OCI-LY7 (cell line): ENCODE results near the gene KRTAP10-5. TPM values are rescaled to one million over a fixed set of nuclear protein-coding genes. Genes with fewer than 3 reads are reported as not detected.

Experiments used
- BruUV-seq: library from RNA; stranded (reverse); fragments of 400-500 nt; replicated peaks from 2 replicates; lab custom pipeline; 2021; lab: Mats Ljungman, UMichigan
- CTCF ChIA-PET: fragments of 300-600 bp; sonication (Branson Sonifier 250); formaldehyde crosslinking; loops from one replicate; lab custom pipeline; 2022; ENCODE audit warnings: antibody characterized with exemption; ENCODE audit not compliant: unreplicated experiment; lab: Charles Lee
- POLR2A ChIA-PET: fragments of 300-600 bp; sonication (Branson Sonifier 250); formaldehyde crosslinking; loops from one replicate; lab custom pipeline; 2022; ENCODE audit warnings: antibody characterized with exemption; lab: Charles Lee
- DNase-seq: peaks from one replicate; pipeline ENCODE4 v3.0.0-alpha.2; 2015; ENCODE audit warnings: low spot score
- H2AFZ ChIP-seq: fragments of 200-600 bp; sonication (generic), shearing (Covaris generic); 2 replicates; pipeline ENCODE4 v1.6.1; 2014; ENCODE audit warnings: mild to moderate bottlenecking, antibody characterized with exemption, low read length, moderate library complexity
- H3K27ac ChIP-seq: fragments of 200-600 bp; sonication (generic); 2 replicates; pipeline ENCODE4 v1.5.1; 2014; ENCODE audit warnings: mixed run types, low read depth, mild to moderate bottlenecking, moderate library complexity, low read length, inconsistent platforms; ENCODE audit not compliant: poor library complexity, severe bottlenecking
- H3K36me3 ChIP-seq: fragments of 200-600 bp; sonication (generic); 2 replicates; pipeline ENCODE4 v1.6.1; 2014; ENCODE audit warnings: mild to moderate bottlenecking, antibody characterized with exemption, low read length, moderate library complexity, mixed read lengths; ENCODE audit not compliant: insufficient read depth
- H3K4me1 ChIP-seq: fragments of 200-600 bp; sonication (generic); 2 replicates; pipeline ENCODE4 v1.5.1; 2014; ENCODE audit warnings: mild to moderate bottlenecking, low read length; ENCODE audit not compliant: insufficient read depth, poor library complexity, severe bottlenecking
- H3K4me2 ChIP-seq: fragments of 200-600 bp; sonication (generic); 2 replicates; pipeline ENCODE4 v1.6.1; 2014; ENCODE audit warnings: mild to moderate bottlenecking, low read length
- H3K4me3 ChIP-seq: fragments of 200-600 bp; sonication (generic); 2 replicates; pipeline ENCODE4 v1.5.1; 2014; ENCODE audit warnings: mild to moderate bottlenecking, low read depth, low read length; ENCODE audit not compliant: poor library complexity, severe bottlenecking
- H3K79me2 ChIP-seq: fragments of 200-600 bp; sonication (generic); 2 replicates; pipeline ENCODE4 v1.6.1; 2016; ENCODE audit warnings: low read depth, mild to moderate bottlenecking, low read length, moderate library complexity, mixed read lengths; ENCODE audit not compliant: insufficient read depth
- H3K9me2 ChIP-seq: fragments of 200-600 bp; sonication (generic); 2 replicates; pipeline ENCODE4 v1.6.1; 2016; ENCODE audit warnings: mild to moderate bottlenecking, low read length, mixed read lengths; ENCODE audit not compliant: insufficient read depth
- H3K9me3 ChIP-seq: fragments of 200-600 bp; sonication (generic); 2 replicates; pipeline ENCODE4 v1.6.1; 2014; ENCODE audit warnings: mild to moderate bottlenecking, mixed run types, low read length, mixed read lengths
- H4K20me1 ChIP-seq: fragments of 200-600 bp; sonication (generic); 2 replicates; pipeline ENCODE4 v1.6.1; 2014; ENCODE audit warnings: mild to moderate bottlenecking, antibody characterized with exemption, low read length, moderate library complexity, mixed read lengths; ENCODE audit not compliant: insufficient read depth
- CTCF ChIP-seq: fragments of 200-600 bp; sonication (generic); conservative IDR thresholded peaks from 2 replicates; pipeline ENCODE4 v1.5.1; 2014; ENCODE audit warnings: mild to moderate bottlenecking, antibody characterized with exemption, low read length, moderate library complexity, mixed read lengths
- EZH2phosphoT487 ChIP-seq: fragments of 200-600 bp; sonication (generic); IDR thresholded peaks from 2 replicates; pipeline ENCODE4 v1.6.1; 2018; ENCODE audit warnings: low read depth, borderline replicate concordance, mild to moderate bottlenecking, mixed run types, antibody characterized with exemption, low read length, moderate library complexity, mixed read lengths
- intact Hi-C: fragments of 100-400 bp; cut with micrococcal nuclease; formaldehyde crosslinking; loops from one replicate; pipeline ENCODE4 v1.10.0; 2022; ENCODE audit not compliant: unreplicated experiment
- total RNA-seq, 2 experiments: library from RNA; depleted of rRNA in 1 of 2; stranded (reverse); fragments of >200 nt in 1 of 2; shearing (Covaris generic) in 1 of 2; gene quantifications; 2 replicates each; pipeline ENCODE4 v1.2.3, GENCODE V29; 2014 to 2022

The KRTAP10-5 gene
- total RNA-seq, 2 experiments from 2014 or later = not detected

GRCh38 chr21:44626673-44627143, 46.3 kb upstream of the KRTAP10-5 start, which contains the start of gene KRTAP10-9:
Gene KRTAP10-9, plus strand, starts transcription at chr21:44627093. Its CDS starts 79 bp downstream, at chr21:44627172.
- Histone ChIP-seq H3K4me3 (no peak within 1 kb of the TSS), H2AFZ (no peak within 1 kb of the TSS), H3K9me3 (peaks cover 13% of the 10 kb centered on the region), H3K4me1 (no peaks in the 10 kb centered on the region), H4K20me1 (no peaks in the 10 kb centered on the region), H3K4me2 (no peak within 1 kb of the TSS), H3K36me3 (no peaks in the 10 kb centered on the region), H3K27ac (no peak within 1 kb of the TSS), H3K79me2 (no peaks in the 10 kb centered on the region), H3K9me2 (no peaks in the 10 kb centered on the region)
- ChIA-PET CTCF (interaction anchor here (0.7 kb wide), 1 partner anchor 24 kb away, joined by 4 read pairs; no protein-coding TSS in a partner anchor), POLR2A (no interaction called here)
- DNase-seq = no peak
- no TSS peak for BruUV-seq
- TF ChIP-seq EZH2phosphoT487 (no peak), CTCF (no peak)
- intact Hi-C loops = no loop called here

GRCh38 chr21:44626262-44626661, 45.9 kb upstream of the KRTAP10-5 start:
- POLR2A ChIA-PET = no interaction called here
- no peak overlapping the region for H3K27ac ChIP-seq
- TF ChIP-seq EZH2phosphoT487 (no peak), CTCF (no peak)
- H3K9me2 ChIP-seq = no peaks in the 10 kb centered on the region
- H3K36me3 ChIP-seq = no peaks in the 10 kb centered on the region
- H3K79me2 ChIP-seq = no peaks in the 10 kb centered on the region
- DNase-seq = no peak
- no peaks in the 10 kb centered on the region for H3K4me1 ChIP-seq
- CTCF ChIA-PET = no interaction called here
- no peaks in the 10 kb centered on the region for H4K20me1 ChIP-seq
- intact Hi-C loops = no loop called here
- H3K4me2 ChIP-seq = no peak overlapping the region
- peaks cover 13% of the 10 kb centered on the region for H3K9me3 ChIP-seq
- BruUV-seq = no TSS peak
- no peak overlapping the region for H2AFZ ChIP-seq
- no peak overlapping the region for H3K4me3 ChIP-seq

- H3K27ac ChIP-seq = no peak overlapping the region
- BruUV-seq = no TSS peak
- ChIA-PET POLR2A (no interaction called here), CTCF (no interaction called here)
- H3K4me3 ChIP-seq = no peak overlapping the region
- peaks cover 13% of the 10 kb centered on the region for H3K9me3 ChIP-seq
- H3K4me1 ChIP-seq = no peaks in the 10 kb centered on the region
- no peak for DNase-seq
- intact Hi-C loops = no loop called here
- no peaks in the 10 kb centered on the region for H3K9me2 ChIP-seq
- TF ChIP-seq EZH2phosphoT487 = no peak
- no peak for TF ChIP-seq CTCF
- no peaks in the 10 kb centered on the region for H4K20me1 ChIP-seq
- no peaks in the 10 kb centered on the region for H3K79me2 ChIP-seq
- no peak overlapping the region for H2AFZ ChIP-seq
- H3K4me2 ChIP-seq = no peak overlapping the region
- H3K36me3 ChIP-seq = no peaks in the 10 kb centered on the region
These were observed 45.4 kb upstream of the KRTAP10-5 start for GRCh38 chr21:44625756-44626155.
